HepG2 (cell line): Measurements from ENCODE around the gene SMYD4. TPM values are rescaled to one million over a fixed set of nuclear protein-coding genes. Genes with fewer than 3 reads are reported as not detected.

Source experiments
- CBFB ChIP-seq: sonication (generic); formaldehyde crosslinking; IDR thresholded peaks from 2 replicates; pipeline ENCODE4 v1.4.0; 2020; ENCODE audit warnings: missing genetic modification reagents
- CBX5 ChIP-seq: sonication (generic); formaldehyde crosslinking; IDR thresholded peaks from 2 replicates; pipeline ENCODE4 v1.4.0; 2020; ENCODE audit warnings: missing genetic modification reagents, borderline replicate concordance
- FOXC1 ChIP-seq: sonication (generic); formaldehyde crosslinking; IDR thresholded peaks from 2 replicates; pipeline ENCODE4 v1.8.0; 2022; ENCODE audit warnings: mild to moderate bottlenecking, missing genetic modification reagents, borderline replicate concordance
- FOXP1 ChIP-seq, 2 experiments: fragments of 450-650 bp in 1 of 2; IDR thresholded peaks; 2 replicates each; pipeline ENCODE4 v1.6.1; 2017 to 2018; ENCODE audit warnings: antibody characterized with exemption in 1 of 2
- HOXA9 ChIP-seq: sonication (generic); formaldehyde crosslinking; IDR thresholded peaks from 2 replicates; pipeline ENCODE4 v1.8.1; 2022; ENCODE audit warnings: missing genetic modification reagents, mild to moderate bottlenecking, moderate library complexity, borderline replicate concordance
- JUN ChIP-seq: sonication (generic); formaldehyde crosslinking; IDR thresholded peaks from 2 replicates; pipeline ENCODE4 v1.4.0; 2020; ENCODE audit warnings: mild to moderate bottlenecking, missing genetic modification reagents
- NFATC3 ChIP-seq: sonication (generic); formaldehyde crosslinking; IDR thresholded peaks from 2 replicates; pipeline ENCODE4 v1.5.1; 2020; ENCODE audit warnings: mild to moderate bottlenecking, missing genetic modification reagents
- PTBP1 ChIP-seq: fragments of 200-400 bp; formaldehyde crosslinking; IDR thresholded peaks from 2 replicates; pipeline ENCODE4 v1.6.1; 2018; ENCODE audit warnings: low read length, low read depth; ENCODE audit not compliant: poor library complexity, severe bottlenecking
- RCOR2 ChIP-seq: IDR thresholded peaks from 2 replicates; pipeline ENCODE4 v1.6.1; 2016; ENCODE audit warnings: missing biosample characterization, missing genetic modification reagents
- SALL1 ChIP-seq: sonication (generic); formaldehyde crosslinking; IDR thresholded peaks from 2 replicates; pipeline ENCODE4 v1.8.0; 2022; ENCODE audit warnings: mild to moderate bottlenecking, missing genetic modification reagents
- SNRNP70 ChIP-seq: fragments of 200-400 bp; formaldehyde crosslinking; IDR thresholded peaks from 2 replicates; pipeline ENCODE4 v1.6.1; 2017; ENCODE audit warnings: mild to moderate bottlenecking, low read depth, low read length, moderate library complexity
- SOX6 ChIP-seq, 2 experiments: fragments of 450-650 bp in 1 of 2; sonication (generic) in 1 of 2; formaldehyde crosslinking in 1 of 2; IDR thresholded peaks; 2 replicates each; pipeline versions ENCODE4 v1.4.0 to v1.6.1; 2017 to 2020; ENCODE audit warnings: antibody characterized with exemption in 1 of 2, mild to moderate bottlenecking in 1 of 2, missing genetic modification reagents in 1 of 2
- TBX3 ChIP-seq: fragments of 450-650 bp; IDR thresholded peaks from 2 replicates; pipeline ENCODE4 v1.6.1; 2017; ENCODE audit warnings: antibody characterized with exemption, mild to moderate bottlenecking, inconsistent platforms, borderline replicate concordance
- TOE1 ChIP-seq: sonication (generic); formaldehyde crosslinking; IDR thresholded peaks from 2 replicates; pipeline ENCODE4 v1.4.0; 2020; ENCODE audit warnings: mild to moderate bottlenecking, missing genetic modification reagents
- YEATS4 ChIP-seq: sonication (generic); formaldehyde crosslinking; IDR thresholded peaks from 2 replicates; pipeline ENCODE4 v1.4.0; 2020; ENCODE audit warnings: missing genetic modification reagents, borderline replicate concordance
- ZBTB33 ChIP-seq: sonication (generic); formaldehyde crosslinking; IDR thresholded peaks from 2 replicates; pipeline ENCODE4 v1.4.0; 2020; ENCODE audit warnings: missing genetic modification reagents
- ZNF224 ChIP-seq: sonication (generic); formaldehyde crosslinking; IDR thresholded peaks from 2 replicates; pipeline ENCODE4 v1.5.0; 2020; ENCODE audit warnings: mild to moderate bottlenecking, missing genetic modification reagents
- ZNF264 ChIP-seq: sonication (generic); formaldehyde crosslinking; IDR thresholded peaks from 2 replicates; pipeline ENCODE4 v1.4.0; 2020; ENCODE audit warnings: missing genetic modification reagents
- ZNF331 ChIP-seq: sonication (generic); formaldehyde crosslinking; IDR thresholded peaks from 2 replicates; pipeline ENCODE4 v1.4.0; 2020; ENCODE audit warnings: missing genetic modification reagents
- ZNF350 ChIP-seq: sonication (generic); formaldehyde crosslinking; IDR thresholded peaks from 2 replicates; pipeline ENCODE4 v1.4.0; 2020; ENCODE audit warnings: mild to moderate bottlenecking, low read depth, missing genetic modification reagents, borderline replicate concordance
- ZNF619 ChIP-seq: sonication (generic); formaldehyde crosslinking; IDR thresholded peaks from 2 replicates; pipeline ENCODE4 v1.4.0; 2020; ENCODE audit warnings: mild to moderate bottlenecking, missing genetic modification reagents
- ZNF746 ChIP-seq: sonication (generic); formaldehyde crosslinking; IDR thresholded peaks from 2 replicates; pipeline ENCODE4 v1.8.0; 2022; ENCODE audit warnings: mild to moderate bottlenecking, missing genetic modification reagents
- ZSCAN21 ChIP-seq: sonication (generic); formaldehyde crosslinking; IDR thresholded peaks from 2 replicates; pipeline ENCODE4 v1.8.0; 2022; ENCODE audit warnings: mild to moderate bottlenecking, missing genetic modification reagents, moderate library complexity, borderline replicate concordance
- ZSCAN9 ChIP-seq: IDR thresholded peaks from 2 replicates; pipeline ENCODE4 v1.6.1; 2016; ENCODE audit warnings: borderline replicate concordance
- polyA plus RNA-seq, 8 experiments: library from polyadenylated mRNA; depleted of rRNA in 3 of 8; stranded (reverse) in 7 of 8; unstranded in 1 of 8; fragments of >200 nt; fragmentation: Illumina TruSeq in 4 of 8; extraction: Trizol in 4 of 8; gene quantifications; 2 replicates each; pipeline versions ENCODE4 v1.2.1 to v1.2.3, GENCODE V29; 2011 to 2016; ENCODE audit warnings: low read depth in 4 of 8, missing spikeins in 1 of 8, mixed read lengths in 1 of 8; ENCODE audit not compliant: insufficient read depth in 1 of 8
- total RNA-seq, 5 experiments: library from RNA; depleted of rRNA; stranded (reverse); fragments of >200 nt; fragmentation: Illumina TruSeq; extraction: Trizol; gene quantifications; 2 replicates each; pipeline ENCODE4 v1.2.3, GENCODE V29; 2016; ENCODE audit warnings: low read depth in 1 of 5
- TF ChIP-seq, protein P1 (sequence below): sonication (generic); formaldehyde crosslinking; IDR thresholded peaks from 2 replicates; pipeline ENCODE4 v1.5.0; 2020; ENCODE audit warnings: missing genetic modification reagents, mild to moderate bottlenecking, borderline replicate concordance
- TF ChIP-seq, protein P2 (sequence below): sonication (generic); formaldehyde crosslinking; IDR thresholded peaks from 2 replicates; pipeline ENCODE4 v1.5.0; 2020; ENCODE audit warnings: missing genetic modification reagents

SMYD4 gene
- total and polyA plus RNA-seq, 2 of the 13 experiments (the other 11 are each of a cell fraction or from before 2014, with no cell fraction given) = 7.4 to 11.3 TPM

- TF ChIP-seq PTBP1 (peak; percentile 32), FOXC1 (0 out of 2 replicates have a peak, but pooled peaks have one; percentile 26), ZNF619 (no peak), ZNF746 (CRISPR knock-in tag) (no peak), SALL1 (peak; percentile 71), ZNF331 (CRISPR knock-in tag) (0 out of 2 replicates have a peak, but pooled peaks have one; percentile 46), SOX6 (IDR thresholded peaks at IDR 0.05) (no peak), SOX6 (CRISPR knock-in tag; IDR thresholded peaks at IDR 0.05) (peak; percentile 74), ZBTB33 (CRISPR knock-in tag) (peak; percentile 92), CBFB (CRISPR knock-in tag) (no peak), JUN (CRISPR knock-in tag) (no peak), ZSCAN21 (CRISPR knock-in tag) (peak; percentile 56; the same call in 1 of the 2 replicates), TOE1 (CRISPR knock-in tag) (no peak), TBX3 (peak; percentile 61; the same call in 1 of the 2 replicates), FOXP1 (IDR thresholded peaks at IDR 0.05) (no peak), FOXP1 (CRISPR knock-in tag; IDR thresholded peaks at IDR 0.05) (0 out of 2 replicates have a peak, but pooled peaks have one; percentile 41), ZNF264 (CRISPR knock-in tag) (peak; percentile 49; the same call in 1 of the 2 replicates), CBX5 (CRISPR knock-in tag) (no peak), HOXA9 (CRISPR knock-in tag) (no peak), ZNF224 (CRISPR knock-in tag) (no peak), RCOR2 (peak; percentile 46; the same call in 1 of the 2 replicates), SNRNP70 (no peak), YEATS4 (CRISPR knock-in tag) (peak; percentile 46; the same call in 1 of the 2 replicates), ZSCAN9 (no peak; the same call in 1 of the 2 replicates), NFATC3 (CRISPR knock-in tag) (no peak), ZNF350 (CRISPR knock-in tag) (no peak)
- TF ChIP-seq, protein P1, sequence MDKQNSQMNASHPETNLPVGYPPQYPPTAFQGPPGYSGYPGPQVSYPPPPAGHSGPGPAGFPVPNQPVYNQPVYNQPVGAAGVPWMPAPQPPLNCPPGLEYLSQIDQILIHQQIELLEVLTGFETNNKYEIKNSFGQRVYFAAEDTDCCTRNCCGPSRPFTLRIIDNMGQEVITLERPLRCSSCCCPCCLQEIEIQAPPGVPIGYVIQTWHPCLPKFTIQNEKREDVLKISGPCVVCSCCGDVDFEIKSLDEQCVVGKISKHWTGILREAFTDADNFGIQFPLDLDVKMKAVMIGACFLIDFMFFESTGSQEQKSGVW (CRISPR knock-in tag) = no peak
- TF ChIP-seq, protein P2, sequence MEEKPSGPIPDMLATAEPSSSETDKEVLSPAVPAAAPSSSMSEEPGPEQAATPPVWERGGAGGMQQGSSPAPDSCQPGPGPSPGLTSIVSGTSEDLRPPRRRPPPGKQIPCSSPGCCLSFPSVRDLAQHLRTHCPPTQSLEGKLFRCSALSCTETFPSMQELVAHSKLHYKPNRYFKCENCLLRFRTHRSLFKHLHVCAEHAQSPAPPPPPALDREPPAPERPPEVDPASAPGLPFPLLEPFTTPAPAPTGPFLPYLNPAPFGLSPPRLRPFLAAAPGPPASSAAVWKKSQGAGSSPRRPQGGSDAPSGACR (CRISPR knock-in tag) = no peak
Observed at GRCh38 chr17:1769822-1770477, 59.8 kb downstream of the SMYD4 start (continued).
